HCT116 (cell line): ENCODE data around the gene ZNF782. TPM values are rescaled to one million over a fixed set of nuclear protein-coding genes. Genes with fewer than 3 reads are reported as not detected.

Source experiments
- ATAC-seq: fragments of 200-7000 bp; cut with Tn5 transposase; 2 replicates; pipeline ENCODE4 v1.9.1; 2020; ENCODE audit warnings: mild to moderate bottlenecking, moderate library complexity
- BruUV-seq: library from RNA; stranded (reverse); fragments of 400-500 nt; replicated peaks from 2 replicates; lab custom pipeline; 2021; lab: Mats Ljungman, UMichigan
- CTCF ChIA-PET: fragments of 300-600 bp; sonication (Branson Sonifier 250); formaldehyde crosslinking; loops from one replicate; lab custom pipeline; 2021; ENCODE audit warnings: antibody characterized with exemption; lab: Charles Lee
- POLR2A ChIA-PET: fragments of 300-600, 350-600 bp; sonication (Branson Sonifier 250); formaldehyde crosslinking; loops from one replicate; lab custom pipeline; 2021; ENCODE audit warnings: antibody characterized with exemption; lab: Charles Lee
- RAD21 ChIA-PET, 2 experiments: fragments of 300-600 bp; sonication (Branson Sonifier 250); formaldehyde crosslinking; loops; one replicate each; lab custom pipeline; 2023; ENCODE audit warnings: low total read pairs in 2 of 2; ENCODE audit not compliant: uncharacterized antibody in 2 of 2, unreplicated experiment in 2 of 2, low non-redundant PET in 1 of 2; lab: Charles Lee
- DNase-seq: peaks from one replicate; pipeline ENCODE4 v3.0.0-alpha.2; 2010; ENCODE audit warnings: low read depth, low spot score
- H2AFZ ChIP-seq: fragments of 200-600 bp; shearing (Covaris generic), sonication (generic); 2 replicates; pipeline ENCODE4 v1.6.1; 2017; ENCODE audit warnings: low read depth, mixed run types, mixed read lengths, antibody characterized with exemption, low read length; ENCODE audit not compliant: poor library complexity, severe bottlenecking
- H3K27ac ChIP-seq: 2 replicates; pipeline ENCODE4 v1.5.1; 2012; ENCODE audit warnings: low read depth, low read length
- H3K27me3 ChIP-seq: fragments of 200-600 bp; sonication (generic); 2 replicates; pipeline ENCODE4 v1.6.1; 2016; ENCODE audit warnings: mixed run types, low read length, mixed read lengths; ENCODE audit not compliant: insufficient read depth
- H3K36me3 ChIP-seq, 2 experiments: fragments of 200-500 bp in 1 of 2; fragments of 200-600 bp in 1 of 2; sonication (Bioruptor generic) in 1 of 2; sonication (generic) in 1 of 2; 2 replicates each; pipeline versions ENCODE4 v1.5.1 to v1.6.1; 2014 to 2016; ENCODE audit warnings: low read length in 2 of 2, inconsistent platforms in 1 of 2, mixed read lengths in 1 of 2, mixed run types in 1 of 2; ENCODE audit not compliant: insufficient read depth in 2 of 2, control insufficient read depth in 1 of 2
- H3K4me1 ChIP-seq, 2 experiments: fragments of 200-600 bp in 1 of 2; sonication (generic) in 1 of 2; 2 replicates each; pipeline versions ENCODE4 v1.5.1 to v1.6.1; 2012 to 2017; ENCODE audit warnings: low read length in 2 of 2, inconsistent platforms in 1 of 2, mild to moderate bottlenecking in 1 of 2, mixed read lengths in 1 of 2, mixed run types in 1 of 2, moderate library complexity in 1 of 2; ENCODE audit not compliant: insufficient read depth in 2 of 2, control insufficient read depth in 1 of 2
- H3K4me2 ChIP-seq: fragments of 200-600 bp; sonication (generic); 2 replicates; pipeline ENCODE4 v1.6.1; 2017; ENCODE audit warnings: mixed run types, low read length, mixed read lengths
- H3K4me3 ChIP-seq, 2 experiments: fragments of 200-600 bp in 1 of 2; sonication (generic) in 1 of 2; replicated peaks in 1 of 2; 2 replicates each; pipeline ENCODE4 v1.5.1; 2011 to 2016; ENCODE audit warnings: low read length in 2 of 2, control low read depth in 1 of 2, low read depth in 1 of 2, mild to moderate bottlenecking in 1 of 2, mixed read lengths in 1 of 2, mixed run types in 1 of 2
- H3K79me2 ChIP-seq: fragments of 200-600 bp; sonication (generic); 2 replicates; pipeline ENCODE4 v1.6.1; 2017; ENCODE audit warnings: mild to moderate bottlenecking, mixed run types, low read length, moderate library complexity, mixed read lengths; ENCODE audit not compliant: insufficient read depth
- H3K9ac ChIP-seq: fragments of 200-600 bp; sonication (generic); 2 replicates; pipeline ENCODE4 v1.6.1; 2016; ENCODE audit warnings: low read length, mixed read lengths
- H3K9me2 ChIP-seq: fragments of 200-600 bp; sonication (generic), shearing (Covaris generic); 2 replicates; pipeline ENCODE4 v1.6.1; 2017; ENCODE audit warnings: mixed run types, mild to moderate bottlenecking, moderate library complexity; ENCODE audit not compliant: insufficient read depth
- H3K9me3 ChIP-seq, 2 experiments: fragments of 200-500 bp in 1 of 2; fragments of 200-600 bp in 1 of 2; sonication (Bioruptor generic) in 1 of 2; sonication (generic) in 1 of 2; 2 replicates each; pipeline ENCODE4 v1.6.1; 2014 to 2017; ENCODE audit warnings: low read length in 2 of 2, mixed read lengths in 2 of 2, inconsistent platforms in 1 of 2, low read depth in 1 of 2, mild to moderate bottlenecking in 1 of 2, mixed run types in 1 of 2, moderate library complexity in 1 of 2; ENCODE audit not compliant: control insufficient read depth in 1 of 2, insufficient read depth in 1 of 2
- H4K20me1 ChIP-seq: fragments of 200-600 bp; sonication (generic), shearing (Covaris generic); 2 replicates; pipeline ENCODE4 v1.6.1; 2017; ENCODE audit warnings: mixed run types, mild to moderate bottlenecking, moderate library complexity; ENCODE audit not compliant: insufficient read depth
- CBX3 ChIP-seq: IDR thresholded peaks from 2 replicates; pipeline ENCODE4 v1.6.1; 2012; ENCODE audit warnings: low read depth
- EGR1 ChIP-seq: IDR thresholded peaks from 2 replicates; pipeline ENCODE4 v1.6.1; 2012; ENCODE audit warnings: low read depth
- EZH2 ChIP-seq: fragments of 200-600 bp; sonication (generic); IDR thresholded peaks from 2 replicates; pipeline ENCODE4 v1.6.1; 2017; ENCODE audit warnings: antibody characterized with exemption, mixed run types
- EZH2phosphoT487 ChIP-seq: fragments of 200-600 bp; IDR thresholded peaks from 2 replicates; pipeline ENCODE4 v1.6.1; 2018; ENCODE audit warnings: antibody characterized with exemption, borderline replicate concordance
- FOSL1 ChIP-seq: IDR thresholded peaks from 2 replicates; pipeline ENCODE4 v1.6.1; 2012; ENCODE audit warnings: low read depth
- JUND ChIP-seq: IDR thresholded peaks from 2 replicates; pipeline ENCODE4 v1.6.1; 2012
- POLR2A ChIP-seq: IDR thresholded peaks from 2 replicates; pipeline ENCODE4 v1.7.0; 2011; ENCODE audit warnings: borderline replicate concordance; ENCODE audit not compliant: insufficient read depth, insufficient read length; ENCODE audit errors: extremely low read depth
- POLR2AphosphoS5 ChIP-seq: IDR thresholded peaks from 2 replicates; pipeline ENCODE4 v1.6.1; 2011; ENCODE audit warnings: mild to moderate bottlenecking, low read depth, low read length, moderate library complexity
- RAD21 ChIP-seq: IDR thresholded peaks from 2 replicates; pipeline ENCODE4 v1.6.1; 2012; ENCODE audit warnings: low read depth, mild to moderate bottlenecking
- SP1 ChIP-seq: IDR thresholded peaks from 2 replicates; pipeline ENCODE4 v1.6.1; 2012; ENCODE audit warnings: low read depth
- SRF ChIP-seq: IDR thresholded peaks from 2 replicates; pipeline ENCODE4 v1.6.1; 2012; ENCODE audit warnings: low read depth
- TCF7L2 ChIP-seq: IDR thresholded peaks from 2 replicates; pipeline ENCODE4 v1.7.0; 2011; ENCODE audit warnings: borderline replicate concordance, inconsistent platforms; ENCODE audit not compliant: insufficient read depth, insufficient read length; ENCODE audit errors: extremely low read depth
- YY1 ChIP-seq: IDR thresholded peaks from 2 replicates; pipeline ENCODE4 v1.6.1; 2011; ENCODE audit warnings: low read length, low read depth, moderate library complexity, mild to moderate bottlenecking; ENCODE audit not compliant: insufficient replicate concordance; ENCODE audit errors: extremely low read depth
- intact Hi-C: fragments of 100-400 bp; cut with micrococcal nuclease; formaldehyde crosslinking; loops from 2 replicates; pipeline ENCODE4 v1.10.0; 2022
- total RNA-seq: library from RNA; stranded (reverse); gene quantifications from one replicate; pipeline ENCODE4 v1.2.1, GENCODE V29; 2021; ENCODE audit not compliant: unreplicated experiment
- TF ChIP-seq, protein P1 (sequence below): IDR thresholded peaks from 2 replicates; pipeline ENCODE4 v1.6.1; 2011; ENCODE audit warnings: mild to moderate bottlenecking, low read length, moderate library complexity; ENCODE audit not compliant: insufficient replicate concordance; ENCODE audit errors: extremely low read depth
- TF ChIP-seq, protein P2 (sequence below): IDR thresholded peaks from 2 replicates; pipeline ENCODE4 v1.6.1; 2012
- TF ChIP-seq, protein P3 (sequence below): IDR thresholded peaks from 2 replicates; pipeline ENCODE4 v1.6.1; 2012

Gene ZNF782
- total RNA-seq, 1 experiment from 2014 or later: 3.7 TPM

DNA sequence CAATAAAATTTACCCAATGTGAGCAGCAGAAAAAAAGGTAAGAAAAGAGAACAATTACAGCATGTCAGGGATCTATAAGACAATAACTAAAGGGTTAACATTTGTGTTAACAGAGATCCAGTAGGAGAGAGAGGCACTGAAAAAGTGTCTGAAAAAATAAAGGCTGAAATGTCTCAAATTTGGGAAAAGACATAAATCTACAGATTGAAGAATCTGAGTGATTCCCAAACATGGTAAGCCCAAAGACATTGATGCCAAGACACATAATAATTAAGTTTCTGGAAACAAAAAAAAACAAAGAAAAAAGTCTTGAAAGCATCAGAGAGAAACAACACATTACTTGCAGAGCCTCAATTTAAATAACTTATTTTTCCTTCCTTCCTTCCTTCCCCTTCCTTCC lies 31.1 kb upstream of the ZNF782 start:
- no peak overlapping the region for H2AFZ ChIP-seq
- intact Hi-C loops: loop anchor here (10.0 kb wide), 1 partner anchor 159 kb away; no protein-coding TSS in a partner anchor
- H3K27me3 ChIP-seq: no peaks in the 10 kb centered on the region
- RAD21 ChIA-PET: no interaction called here
- no peaks in the 10 kb centered on the region for H3K36me3 ChIP-seq
- CTCF ChIA-PET: no interaction called here
- H3K4me2 ChIP-seq: no peak overlapping the region; the same call in 1 of the 2 replicates
- no peak overlapping the region for H3K27ac ChIP-seq
- H4K20me1 ChIP-seq: no peaks in the 10 kb centered on the region
- no peaks in the 10 kb centered on the region for H3K9me2 ChIP-seq
- DNase-seq (no peak), ATAC-seq (no peak)
- no peaks in the 10 kb centered on the region for H3K9me3 ChIP-seq
- no peak overlapping the region for H3K4me3 ChIP-seq
- BruUV-seq: no TSS peak
- no peaks in the 10 kb centered on the region for H3K79me2 ChIP-seq
- H3K4me1 ChIP-seq: peaks cover 14 to 25% of the 10 kb centered on the region in 2 experiments
- POLR2A ChIA-PET: interaction anchor here (1.9 kb wide), 1 partner anchor 10 kb away, joined by 6 read pairs; no protein-coding TSS in a partner anchor
- no peak for TF ChIP-seq SRF
- TF ChIP-seq POLR2AphosphoS5: no peak
- no peak for TF ChIP-seq CBX3
- no peak for TF ChIP-seq EZH2
- TF ChIP-seq POLR2A: no peak
- TF ChIP-seq TCF7L2: no peak
- TF ChIP-seq EZH2phosphoT487: no peak
- TF ChIP-seq EGR1: no peak
- no peak overlapping the region for H3K9ac ChIP-seq

DNA sequence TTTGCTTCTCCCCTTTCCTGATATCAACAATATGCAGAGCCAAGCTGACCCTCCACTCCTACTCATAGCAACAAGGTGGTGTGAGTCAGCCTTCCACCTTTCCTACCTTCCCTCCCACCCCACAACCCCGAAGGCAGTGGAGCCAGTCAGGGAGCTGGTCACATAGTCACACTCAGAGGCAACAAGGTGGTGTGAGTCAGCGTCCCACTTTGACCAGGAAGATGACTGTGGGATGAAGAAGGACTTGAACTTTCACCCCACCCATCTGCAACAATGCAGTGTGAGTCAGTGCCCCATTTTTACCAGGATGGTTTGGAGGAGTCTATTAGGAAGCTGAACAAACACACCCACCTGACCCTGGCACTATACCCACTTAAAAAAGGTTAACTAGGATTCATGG lies 30.1 kb upstream of the ZNF782 start:
- Histone ChIP-seq H3K9ac (peak overlapping the region; percentile 23), H3K4me1 (peaks cover 14 to 25% of the 10 kb centered on the region in 2 experiments), H3K79me2 (no peaks in the 10 kb centered on the region), H3K27ac (peak overlapping the region; percentile 35; the same call in 1 of the 2 replicates), H2AFZ (no peak overlapping the region), H3K27me3 (no peaks in the 10 kb centered on the region), H3K4me3 (peak overlapping the region in 1 of 2 experiments; percentile 39; a peak in 2 of 4 replicates), H3K36me3 (no peaks in the 10 kb centered on the region), H3K9me2 (no peaks in the 10 kb centered on the region), H3K4me2 (peak overlapping the region; percentile 71), H4K20me1 (no peaks in the 10 kb centered on the region), H3K9me3 (no peaks in the 10 kb centered on the region)
- ChIA-PET CTCF (interaction anchor here (1.0 to 1.6 kb wide), 2 partner anchors 9 to 27 kb away, joined by 4 to 11 read pairs; no protein-coding TSS in a partner anchor), RAD21 (interaction anchor here in 1 of 2 experiments (0.6 kb wide), 1 partner anchor 9 kb away, joined by 3 read pairs; no protein-coding TSS in a partner anchor), POLR2A (interaction anchor here (1.9 kb wide), 1 partner anchor 9 kb away, joined by 6 read pairs; no protein-coding TSS in a partner anchor)
- DNase-seq (peak; percentile 92), ATAC-seq (peak; percentile 100)
- peak; percentile 94 for TF ChIP-seq CBX3
- TF ChIP-seq YY1: peak; percentile 70
- TF ChIP-seq, protein P1, sequence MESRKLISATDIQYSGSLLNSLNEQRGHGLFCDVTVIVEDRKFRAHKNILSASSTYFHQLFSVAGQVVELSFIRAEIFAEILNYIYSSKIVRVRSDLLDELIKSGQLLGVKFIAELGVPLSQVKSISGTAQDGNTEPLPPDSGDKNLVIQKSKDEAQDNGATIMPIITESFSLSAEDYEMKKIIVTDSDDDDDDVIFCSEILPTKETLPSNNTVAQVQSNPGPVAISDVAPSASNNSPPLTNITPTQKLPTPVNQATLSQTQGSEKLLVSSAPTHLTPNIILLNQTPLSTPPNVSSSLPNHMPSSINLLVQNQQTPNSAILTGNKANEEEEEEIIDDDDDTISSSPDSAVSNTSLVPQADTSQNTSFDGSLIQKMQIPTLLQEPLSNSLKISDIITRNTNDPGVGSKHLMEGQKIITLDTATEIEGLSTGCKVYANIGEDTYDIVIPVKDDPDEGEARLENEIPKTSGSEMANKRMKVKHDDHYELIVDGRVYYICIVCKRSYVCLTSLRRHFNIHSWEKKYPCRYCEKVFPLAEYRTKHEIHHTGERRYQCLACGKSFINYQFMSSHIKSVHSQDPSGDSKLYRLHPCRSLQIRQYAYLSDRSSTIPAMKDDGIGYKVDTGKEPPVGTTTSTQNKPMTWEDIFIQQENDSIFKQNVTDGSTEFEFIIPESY: no peak
- peak; percentile 94 for TF ChIP-seq SP1
- no peak for TF ChIP-seq POLR2A
- TF ChIP-seq, protein P2, sequence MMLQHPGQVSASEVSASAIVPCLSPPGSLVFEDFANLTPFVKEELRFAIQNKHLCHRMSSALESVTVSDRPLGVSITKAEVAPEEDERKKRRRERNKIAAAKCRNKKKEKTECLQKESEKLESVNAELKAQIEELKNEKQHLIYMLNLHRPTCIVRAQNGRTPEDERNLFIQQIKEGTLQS: no peak
- TF ChIP-seq POLR2AphosphoS5: peak; percentile 49
- peak; percentile 62; the same call in 1 of the 2 replicates for TF ChIP-seq SRF
- peak; percentile 0 for TF ChIP-seq RAD21
- TF ChIP-seq, protein P3, sequence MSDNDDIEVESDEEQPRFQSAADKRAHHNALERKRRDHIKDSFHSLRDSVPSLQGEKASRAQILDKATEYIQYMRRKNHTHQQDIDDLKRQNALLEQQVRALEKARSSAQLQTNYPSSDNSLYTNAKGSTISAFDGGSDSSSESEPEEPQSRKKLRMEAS: peak; percentile 70
- peak; percentile 46; the same call in 1 of the 2 replicates for TF ChIP-seq EGR1
- peak; percentile 96 for TF ChIP-seq FOSL1
- TF ChIP-seq JUND: peak; percentile 95
- BruUV-seq: no TSS peak
- intact Hi-C loops: loop anchor here (10.0 kb wide), 1 partner anchor 160 kb away; no protein-coding TSS in a partner anchor
